GM21529 (cell line): Measurements from ENCODE around the gene TULP4.

ENCODE experiments used
- ATAC-seq: cut with Tn5 transposase; IDR thresholded peaks from one replicate; pipeline ENCODE4 v1.9.1; 2021; ENCODE audit not compliant: unreplicated experiment

Gene TULP4

GRCh38 chr6:158497620-158498019 is 185.4 kb downstream of the TULP4 start:
- ATAC-seq: no peak

GRCh38 chr6:158498362-158498761 is 186.1 kb downstream of the TULP4 start:
- ATAC-seq: no peak

- no peak for ATAC-seq
Measured at GRCh38 chr6:158499601-158500000, 187.3 kb downstream of the TULP4 start.

GRCh38 chr6:158500016-158500735 is 187.9 kb downstream of the TULP4 start:
- ATAC-seq: no peak

GRCh38 chr6:158501360-158502262 is 189.3 kb downstream of the TULP4 start:
- no peak for ATAC-seq

- ATAC-seq: no peak
Measured at GRCh38 chr6:158502263-158502950, 190.1 kb downstream of the TULP4 start.

- ATAC-seq: no peak
Measured at GRCh38 chr6:158503222-158503621, 191.0 kb downstream of the TULP4 start.

- no peak for ATAC-seq
Measured at GRCh38 chr6:158503846-158504245, 191.6 kb downstream of the TULP4 start.

- ATAC-seq: no peak
Measured at GRCh38 chr6:158505194-158505593, 192.9 kb downstream of the TULP4 start.

- ATAC-seq: no peak
Measured at GRCh38 chr6:158506601-158507000, 194.3 kb downstream of the TULP4 start.

- no peak for ATAC-seq
Measured at GRCh38 chr6:158507174-158507573, 194.9 kb downstream of the TULP4 start.

GRCh38 chr6:158508450-158508849 is 196.2 kb downstream of the TULP4 start:
- no peak for ATAC-seq

GRCh38 chr6:158509465-158509864 is 197.2 kb downstream of the TULP4 start:
- no peak for ATAC-seq

GRCh38 chr6:158512809-158513208 is 200.5 kb downstream of the TULP4 start:
- ATAC-seq: no peak

- ATAC-seq: no peak
Measured at GRCh38 chr6:158514176-158514575, 201.9 kb downstream of the TULP4 start.

- ATAC-seq: no peak
Measured at GRCh38 chr6:158514991-158515390, 202.7 kb downstream of the TULP4 start.

- ATAC-seq: no peak
Measured at GRCh38 chr6:158516098-158516497, 203.8 kb downstream of the TULP4 start.

- ATAC-seq: no peak
Measured at GRCh38 chr6:158517038-158517437, 204.8 kb downstream of the TULP4 start.

- ATAC-seq: peak; percentile 62
Measured at GRCh38 chr6:158517581-158517980, 205.3 kb downstream of the TULP4 start.

- peak; percentile 73 for ATAC-seq
Measured at GRCh38 chr6:158518191-158519127, 206.2 kb downstream of the TULP4 start.
